Measurements from ENCODE around the gene BCAS4. TPM values are rescaled to one million over a fixed set of nuclear protein-coding genes. Genes with fewer than 3 reads are reported as not detected.

The BCAS4 gene
- total and polyA plus RNA-seq, 2 donors (not counting 1 experiment from before 2014, with no cell fraction given), result 14.1 to 33.7 TPM

DNA sequence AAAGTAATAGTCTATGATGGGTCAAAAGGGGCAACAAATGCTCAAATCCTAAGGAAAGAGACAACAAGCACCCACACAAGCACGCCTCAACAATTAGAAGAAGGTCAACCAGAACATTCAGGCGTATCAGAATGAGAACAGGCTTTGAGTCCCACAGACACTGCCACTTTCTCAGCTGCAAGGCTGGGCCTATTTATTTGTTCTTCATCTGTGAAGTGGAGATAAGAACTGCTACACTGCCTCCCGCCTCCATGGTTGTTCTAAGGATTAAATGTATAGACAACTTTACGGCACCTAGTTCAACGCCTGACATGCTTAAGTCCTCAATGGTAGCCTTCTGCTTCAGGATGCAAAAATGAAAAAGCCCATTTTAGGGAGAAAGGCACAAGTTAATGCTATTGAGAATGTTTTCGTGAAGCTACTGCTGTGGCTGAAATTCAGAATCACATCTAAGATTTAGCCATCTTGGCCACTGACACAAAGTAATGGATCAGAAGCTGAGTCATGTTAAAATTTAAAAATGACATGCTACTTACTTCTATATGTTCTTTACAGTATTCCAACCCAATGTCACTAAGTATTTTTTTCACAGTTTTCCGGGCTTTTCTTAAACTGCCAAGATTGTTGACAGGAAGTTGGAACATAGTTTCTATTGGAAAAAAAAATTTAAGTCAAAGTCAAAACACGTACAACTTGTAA is 108.6 kb downstream of the BCAS4 start:
- no peak overlapping the region for H3K27ac ChIP-seq (ENCODE audit: insufficient read depth, low read length)
- no peak overlapping the region for H3K4me3 ChIP-seq (replicated peaks in 1 of 4; ENCODE audit: control extremely low read depth in 1 of 4, insufficient read depth in 1 of 4, low read depth in 3 of 4, low read length in 4 of 4)
- peaks cover 5% of the 10 kb centered on the region for H3K36me3 ChIP-seq (ENCODE audit: control insufficient read depth, insufficient read depth, low read length)

GRCh38 chr20:50904067-50904570 is 109.3 kb downstream of the BCAS4 start:
- H3K27me3 ChIP-seq (ENCODE audit: control insufficient read depth, insufficient read depth, low read length), result no peaks in the 10 kb centered on the region
- no peak for DNase-seq (ENCODE audit: low read depth in 2 of 2)
- no peaks in the 10 kb centered on the region for H3K4me1 ChIP-seq (ENCODE audit: control insufficient read depth, extremely low read depth, insufficient read depth, low read length)
- H4K20me1 ChIP-seq (ENCODE audit: control insufficient read depth, extremely low read depth, insufficient read depth, low read length), result peaks cover 7% of the 10 kb centered on the region
- H3K4me3 ChIP-seq (replicated peaks in 1 of 4; ENCODE audit: control extremely low read depth in 1 of 4, insufficient read depth in 1 of 4, low read depth in 3 of 4, low read length in 4 of 4), result no peak overlapping the region
- TF ChIP-seq, protein P1, sequence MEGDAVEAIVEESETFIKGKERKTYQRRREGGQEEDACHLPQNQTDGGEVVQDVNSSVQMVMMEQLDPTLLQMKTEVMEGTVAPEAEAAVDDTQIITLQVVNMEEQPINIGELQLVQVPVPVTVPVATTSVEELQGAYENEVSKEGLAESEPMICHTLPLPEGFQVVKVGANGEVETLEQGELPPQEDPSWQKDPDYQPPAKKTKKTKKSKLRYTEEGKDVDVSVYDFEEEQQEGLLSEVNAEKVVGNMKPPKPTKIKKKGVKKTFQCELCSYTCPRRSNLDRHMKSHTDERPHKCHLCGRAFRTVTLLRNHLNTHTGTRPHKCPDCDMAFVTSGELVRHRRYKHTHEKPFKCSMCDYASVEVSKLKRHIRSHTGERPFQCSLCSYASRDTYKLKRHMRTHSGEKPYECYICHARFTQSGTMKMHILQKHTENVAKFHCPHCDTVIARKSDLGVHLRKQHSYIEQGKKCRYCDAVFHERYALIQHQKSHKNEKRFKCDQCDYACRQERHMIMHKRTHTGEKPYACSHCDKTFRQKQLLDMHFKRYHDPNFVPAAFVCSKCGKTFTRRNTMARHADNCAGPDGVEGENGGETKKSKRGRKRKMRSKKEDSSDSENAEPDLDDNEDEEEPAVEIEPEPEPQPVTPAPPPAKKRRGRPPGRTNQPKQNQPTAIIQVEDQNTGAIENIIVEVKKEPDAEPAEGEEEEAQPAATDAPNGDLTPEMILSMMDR (conservative IDR thresholded peaks at IDR 0.05 in 1 of 2, IDR thresholded peaks at IDR 0.05 in 1 of 2; ENCODE audit: low read depth in 1 of 2, low read length in 2 of 2), result no peak
- TF ChIP-seq EZH2 (IDR thresholded peaks at IDR 0.05; ENCODE audit: low read length, missing control alignments), result no peak
- no peak overlapping the region for H3K4me2 ChIP-seq (ENCODE audit: extremely low read depth, insufficient read depth, low read length)
- no peak overlapping the region for H2AFZ ChIP-seq (ENCODE audit: low read length)
- no peaks in the 10 kb centered on the region for H3K9me3 ChIP-seq (ENCODE audit: control insufficient read depth, insufficient read depth, low read depth, low read length)
- H3K79me2 ChIP-seq (ENCODE audit: control insufficient read depth, insufficient read depth, low read length), result peaks cover 79% of the 10 kb centered on the region
- peaks cover 5% of the 10 kb centered on the region for H3K36me3 ChIP-seq (ENCODE audit: control insufficient read depth, insufficient read depth, low read length)
- no peak overlapping the region for H3K9ac ChIP-seq (ENCODE audit: insufficient read depth, low read length)
- H3K27ac ChIP-seq (ENCODE audit: insufficient read depth, low read length), result no peak overlapping the region

More for the DNA sequence above, 108.6 kb downstream of the BCAS4 start:
- no peak for TF ChIP-seq EZH2 (IDR thresholded peaks at IDR 0.05; ENCODE audit: low read length, missing control alignments)
- TF ChIP-seq, protein P1 (conservative IDR thresholded peaks at IDR 0.05 in 1 of 2, IDR thresholded peaks at IDR 0.05 in 1 of 2; ENCODE audit: low read depth in 1 of 2, low read length in 2 of 2), result no peak
- Histone ChIP-seq H2AFZ (ENCODE audit: low read length) (no peak overlapping the region), H3K79me2 (ENCODE audit: control insufficient read depth, insufficient read depth, low read length) (peaks cover 73% of the 10 kb centered on the region), H3K9ac (ENCODE audit: insufficient read depth, low read length) (no peak overlapping the region), H4K20me1 (ENCODE audit: control insufficient read depth, extremely low read depth, insufficient read depth, low read length) (peaks cover 7% of the 10 kb centered on the region), H3K9me3 (ENCODE audit: control insufficient read depth, insufficient read depth, low read depth, low read length) (no peaks in the 10 kb centered on the region), H3K4me1 (ENCODE audit: control insufficient read depth, extremely low read depth, insufficient read depth, low read length) (no peaks in the 10 kb centered on the region), H3K27me3 (ENCODE audit: control insufficient read depth, insufficient read depth, low read length) (no peaks in the 10 kb centered on the region), H3K4me2 (ENCODE audit: extremely low read depth, insufficient read depth, low read length) (no peak overlapping the region)
- DNase-seq (ENCODE audit: low read depth in 2 of 2), result no peak

GRCh38 chr20:50909413-50909812 is 114.6 kb downstream of the BCAS4 start:
- TF ChIP-seq EZH2 (IDR thresholded peaks at IDR 0.05; ENCODE audit: low read length, missing control alignments), result no peak
- TF ChIP-seq, protein P1 (conservative IDR thresholded peaks at IDR 0.05 in 1 of 2, IDR thresholded peaks at IDR 0.05 in 1 of 2; ENCODE audit: low read depth in 1 of 2, low read length in 2 of 2), result no peak
- Histone ChIP-seq H4K20me1 (ENCODE audit: control insufficient read depth, extremely low read depth, insufficient read depth, low read length) (peaks cover 4% of the 10 kb centered on the region), H3K4me1 (ENCODE audit: control insufficient read depth, extremely low read depth, insufficient read depth, low read length) (peaks cover 20% of the 10 kb centered on the region), H3K27me3 (ENCODE audit: control insufficient read depth, insufficient read depth, low read length) (no peaks in the 10 kb centered on the region), H3K4me3 (replicated peaks in 1 of 4; ENCODE audit: control extremely low read depth in 1 of 4, insufficient read depth in 1 of 4, low read depth in 3 of 4, low read length in 4 of 4) (no peak overlapping the region), H3K4me2 (ENCODE audit: extremely low read depth, insufficient read depth, low read length) (no peak overlapping the region), H3K9me3 (ENCODE audit: control insufficient read depth, insufficient read depth, low read depth, low read length) (no peaks in the 10 kb centered on the region), H2AFZ (ENCODE audit: low read length) (no peak overlapping the region), H3K79me2 (ENCODE audit: control insufficient read depth, insufficient read depth, low read length) (peaks cover 94% of the 10 kb centered on the region), H3K36me3 (ENCODE audit: control insufficient read depth, insufficient read depth, low read length) (no peaks in the 10 kb centered on the region), H3K9ac (ENCODE audit: insufficient read depth, low read length) (no peak overlapping the region), H3K27ac (ENCODE audit: insufficient read depth, low read length) (no peak overlapping the region)
- DNase-seq (ENCODE audit: low read depth in 2 of 2), result no peak

All from fibroblast of lung (primary cell).